Astrocyte of the spinal cord (primary cell): ENCODE measurements around the gene STK36.

Experiments used
- DNase-seq: peaks from one replicate; pipeline ENCODE4 v3.0.0; 2011; ENCODE audit warnings: low read depth, low spot score
- H3K4me3 ChIP-seq: 2 replicates; pipeline ENCODE4 v1.5.1; 2011; ENCODE audit warnings: low read depth, mild to moderate bottlenecking, low read length, moderate library complexity
- in situ Hi-C: cut with HindIII; loops from 2 replicates; pipeline ENCODE4 v1.10.0; 2017; ENCODE audit warnings: low sequenced_read_pairs
- TF ChIP-seq, protein P1 (sequence below): IDR thresholded peaks from 2 replicates; pipeline ENCODE4 v1.5.1; 2012; ENCODE audit warnings: low read depth, mild to moderate bottlenecking, low read length, inconsistent platforms

The STK36 gene

DNA sequence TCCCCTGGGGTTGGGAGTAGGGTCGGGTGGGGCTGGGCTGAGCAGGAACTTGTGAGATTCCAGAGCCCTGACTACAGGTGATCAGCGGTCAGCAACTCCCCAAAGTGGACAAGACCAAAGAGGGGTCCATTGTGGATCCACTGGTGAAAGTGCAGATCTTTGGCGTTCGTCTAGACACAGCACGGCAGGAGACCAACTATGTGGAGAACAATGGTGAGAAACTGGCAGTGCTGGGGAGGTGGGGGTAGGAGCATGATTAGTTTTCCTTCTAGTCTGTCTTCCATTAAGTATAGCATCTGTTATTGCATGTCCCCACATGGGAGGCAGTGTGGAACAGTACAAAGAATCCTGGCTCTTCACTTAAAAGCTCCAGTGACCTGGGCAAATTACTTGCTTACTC lies 36.2 kb upstream of the STK36 start:
- no peak overlapping the region for H3K4me3 ChIP-seq
- DNase-seq: no peak
- TF ChIP-seq, protein P1, sequence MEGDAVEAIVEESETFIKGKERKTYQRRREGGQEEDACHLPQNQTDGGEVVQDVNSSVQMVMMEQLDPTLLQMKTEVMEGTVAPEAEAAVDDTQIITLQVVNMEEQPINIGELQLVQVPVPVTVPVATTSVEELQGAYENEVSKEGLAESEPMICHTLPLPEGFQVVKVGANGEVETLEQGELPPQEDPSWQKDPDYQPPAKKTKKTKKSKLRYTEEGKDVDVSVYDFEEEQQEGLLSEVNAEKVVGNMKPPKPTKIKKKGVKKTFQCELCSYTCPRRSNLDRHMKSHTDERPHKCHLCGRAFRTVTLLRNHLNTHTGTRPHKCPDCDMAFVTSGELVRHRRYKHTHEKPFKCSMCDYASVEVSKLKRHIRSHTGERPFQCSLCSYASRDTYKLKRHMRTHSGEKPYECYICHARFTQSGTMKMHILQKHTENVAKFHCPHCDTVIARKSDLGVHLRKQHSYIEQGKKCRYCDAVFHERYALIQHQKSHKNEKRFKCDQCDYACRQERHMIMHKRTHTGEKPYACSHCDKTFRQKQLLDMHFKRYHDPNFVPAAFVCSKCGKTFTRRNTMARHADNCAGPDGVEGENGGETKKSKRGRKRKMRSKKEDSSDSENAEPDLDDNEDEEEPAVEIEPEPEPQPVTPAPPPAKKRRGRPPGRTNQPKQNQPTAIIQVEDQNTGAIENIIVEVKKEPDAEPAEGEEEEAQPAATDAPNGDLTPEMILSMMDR: no peak
- in situ Hi-C loops: no loop called here

DNA sequence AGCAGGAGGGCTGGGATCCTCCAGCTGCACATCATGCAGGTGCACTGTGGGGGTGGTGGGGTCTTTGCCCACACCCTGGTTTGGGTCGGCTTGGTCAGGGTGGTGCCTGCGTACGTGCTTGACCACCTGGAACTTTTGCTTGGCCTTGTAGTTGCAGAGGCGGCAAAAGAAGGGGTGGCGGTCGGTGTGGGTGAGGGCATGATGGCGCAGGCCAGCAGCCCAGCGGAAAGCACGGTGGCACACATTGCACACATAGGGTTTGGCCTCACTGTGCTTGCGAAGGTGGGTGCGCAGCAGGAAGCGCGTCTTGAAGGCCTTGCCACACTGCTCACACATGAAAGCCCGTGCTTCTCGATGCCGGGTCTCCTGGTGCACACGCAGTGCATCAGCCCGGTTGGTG lies 33.5 kb upstream of the STK36 start:
- no peak for DNase-seq

DNA sequence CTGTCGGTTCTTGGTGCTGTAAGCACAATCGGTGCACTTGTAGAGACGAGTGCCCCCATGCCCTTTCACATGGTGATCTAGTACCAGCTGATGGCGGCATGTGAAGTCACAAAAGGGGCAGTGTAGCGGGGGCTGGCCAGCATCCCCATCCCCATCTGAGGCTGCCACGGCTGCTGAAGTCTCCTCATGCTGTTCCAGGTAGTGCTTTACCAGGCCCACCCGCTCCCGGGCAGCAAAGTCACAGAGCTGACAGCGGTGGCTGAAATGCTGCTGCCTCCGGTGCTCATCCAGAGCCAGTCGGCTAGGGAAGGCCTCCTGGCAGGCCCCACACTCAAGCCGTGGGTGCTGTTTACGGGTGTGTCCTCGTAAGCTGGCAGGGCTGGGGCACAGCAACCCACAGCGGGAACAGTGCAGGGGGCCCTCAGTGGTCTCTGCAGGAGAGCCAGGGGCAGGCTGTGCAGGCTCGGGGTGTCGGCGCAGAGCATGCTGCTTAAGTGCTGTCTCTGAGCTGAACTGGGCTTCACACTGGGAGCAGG lies 29.7 kb upstream of the STK36 start:
- in situ Hi-C loops: no loop called here

More for the DNA sequence above, 33.5 kb upstream of the STK36 start:
- in situ Hi-C loops: no loop called here
- TF ChIP-seq, protein P1: no peak
- no peak overlapping the region for H3K4me3 ChIP-seq

DNA sequence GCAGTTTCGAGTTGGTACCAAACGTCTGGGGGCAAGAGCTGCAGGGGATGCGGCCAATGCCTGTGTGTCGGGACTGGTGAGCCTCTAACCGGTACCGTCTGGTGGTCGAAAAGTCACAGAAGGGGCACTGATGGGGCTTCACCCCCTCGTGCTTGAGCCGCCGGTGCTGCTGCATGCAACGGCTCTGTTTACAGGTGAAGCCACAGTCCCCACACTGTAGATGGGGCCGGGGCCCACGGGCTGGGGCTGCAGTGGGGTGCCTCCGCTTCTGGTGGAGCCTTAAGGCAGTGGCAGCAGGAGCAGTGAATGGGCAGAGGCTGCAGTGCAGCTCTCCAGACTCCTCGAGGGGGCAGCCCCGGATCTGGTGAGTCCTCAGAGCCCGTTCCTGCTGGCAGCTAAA lies 29.1 kb upstream of the STK36 start:
- H3K4me3 ChIP-seq: no peak overlapping the region
- DNase-seq: no peak
- TF ChIP-seq, protein P1: no peak
- in situ Hi-C loops: no loop called here

More for the DNA sequence above, 29.7 kb upstream of the STK36 start:
- no peak overlapping the region for H3K4me3 ChIP-seq
- TF ChIP-seq, protein P1: no peak
- DNase-seq: no peak

DNA sequence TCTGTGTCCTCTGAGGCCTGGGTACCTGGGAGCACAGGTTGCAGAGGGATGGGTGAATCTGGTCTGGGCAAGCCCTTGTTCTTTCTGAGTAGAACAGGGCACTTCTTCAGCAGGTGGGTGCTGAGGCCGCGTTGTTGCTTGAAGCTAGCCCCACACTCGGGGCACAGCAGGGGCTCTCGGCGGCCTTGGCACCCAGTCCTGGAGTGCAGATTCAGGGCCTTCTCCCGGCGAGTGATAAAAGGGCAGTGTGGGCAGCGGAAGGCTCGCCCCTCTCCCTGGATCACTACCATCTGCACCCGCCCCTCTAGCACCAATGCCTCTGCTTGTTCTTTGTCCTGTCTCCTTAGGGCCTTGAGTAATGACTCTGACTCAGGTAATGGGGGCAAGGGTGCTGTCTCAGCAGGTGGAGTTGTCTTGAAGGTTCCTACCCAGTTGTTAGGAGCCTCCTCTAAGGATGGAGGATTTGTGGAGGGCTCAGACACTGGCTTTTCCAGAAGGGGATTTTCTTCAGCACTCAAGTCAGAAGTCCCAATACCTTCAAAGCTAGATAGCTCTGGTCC lies 28.1 kb upstream of the STK36 start:
- no peak for DNase-seq
- TF ChIP-seq, protein P1: no peak
- in situ Hi-C loops: no loop called here
- H3K4me3 ChIP-seq: no peak overlapping the region

DNA sequence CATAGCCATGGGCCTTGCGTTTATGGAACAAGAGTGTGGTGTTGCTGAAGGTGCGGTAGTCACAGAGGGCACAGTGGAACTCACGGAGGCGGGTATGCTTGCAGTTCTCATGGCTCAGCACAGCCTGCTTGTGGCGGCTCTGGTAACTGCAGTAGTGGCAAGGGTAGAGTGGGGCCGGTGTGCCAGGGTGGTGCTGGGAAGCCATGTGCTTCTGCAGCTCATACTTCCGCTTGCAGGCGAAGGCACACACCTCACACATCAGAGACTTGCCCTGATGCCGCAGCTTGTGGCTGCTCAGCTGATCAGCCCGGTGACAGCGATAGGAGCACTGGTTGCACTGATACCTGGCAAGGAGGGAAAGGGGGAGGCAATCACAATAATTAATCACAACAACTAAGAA lies 27.2 kb upstream of the STK36 start:
- H3K4me3 ChIP-seq: no peak overlapping the region
- DNase-seq: no peak
- TF ChIP-seq, protein P1: no peak
- in situ Hi-C loops: no loop called here

DNA sequence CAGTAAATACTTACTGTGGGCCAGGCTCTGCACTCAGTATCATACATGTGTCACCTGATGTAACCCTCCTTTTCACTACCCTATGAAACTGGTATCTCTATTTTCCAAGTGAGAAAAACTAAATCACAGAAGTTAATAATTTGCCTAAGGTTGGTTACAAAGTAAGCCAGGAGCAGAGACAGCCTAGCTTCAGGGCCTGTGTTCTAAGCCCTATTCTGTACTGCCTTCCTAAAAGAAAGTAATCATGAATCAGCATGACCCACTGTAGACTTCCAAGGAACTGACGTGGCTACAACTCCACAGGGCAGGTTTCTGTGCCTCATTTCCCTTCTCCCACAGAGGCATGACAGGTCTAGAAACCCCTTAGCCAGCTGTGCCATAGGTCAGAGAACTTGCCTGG lies 26.8 kb upstream of the STK36 start:
- in situ Hi-C loops: no loop called here
- no peak overlapping the region for H3K4me3 ChIP-seq
- DNase-seq: peak; percentile 59
- TF ChIP-seq, protein P1: no peak
